ENCODE results near the gene TMEFF1. TPM values are rescaled to one million over a fixed set of nuclear protein-coding genes. Genes with fewer than 3 reads are reported as not detected.

Gene TMEFF1
- polyA plus RNA-seq, 1 donor (not counting 4 experiments of a cell fraction or from before 2014, with no cell fraction given) = not detected

- DNase-seq (ENCODE audit: low read depth, low spot score) (no peak), FAIRE-seq (no peak)
- H3K9ac ChIP-seq (ENCODE audit: control insufficient read depth, extremely low read depth, insufficient read depth, low read length) = peak overlapping the region; percentile 95
- H2AFZ ChIP-seq (ENCODE audit: control insufficient read depth, low read length) = peak overlapping the region; percentile 88
- no peaks in the 10 kb centered on the region for H3K36me3 ChIP-seq (ENCODE audit: control insufficient read depth in 2 of 2, extremely low read depth in 1 of 2, insufficient read depth in 2 of 2, low read length in 2 of 2)
- H3K9me3 ChIP-seq (ENCODE audit: control insufficient read depth, low read depth, low read length) = no peaks in the 10 kb centered on the region
- H3K9me1 ChIP-seq (ENCODE audit: control insufficient read depth, extremely low read depth, insufficient read depth, low read length) = no peaks in the 10 kb centered on the region
- H3K4me3 ChIP-seq (ENCODE audit: control insufficient read depth in 2 of 3, extremely low read depth in 1 of 3, insufficient read depth in 2 of 3, low read depth in 1 of 3, low read length in 3 of 3) = peak overlapping the region; percentile 51 to 93 (median 92)
- H3K4me2 ChIP-seq (ENCODE audit: control insufficient read depth, extremely low read depth, insufficient read depth, low read depth, low read length) = peak overlapping the region; percentile 94
- TF ChIP-seq EZH2 (IDR thresholded peaks at IDR 0.05; ENCODE audit: low read length) (no peak), CTCF (optimal IDR thresholded peaks at IDR 0.05 in 1 of 3, IDR thresholded peaks at IDR 0.05 in 1 of 3, conservative IDR thresholded peaks at IDR 0.05 in 1 of 3; ENCODE audit: extremely low read depth in 1 of 3, insufficient read depth in 2 of 3, low read length in 3 of 3) (no peak)
- H3K27me3 ChIP-seq (ENCODE audit: control insufficient read depth, extremely low read depth, insufficient read depth, low read length) = no peaks in the 10 kb centered on the region
- peaks cover 36% of the 10 kb centered on the region for H3K4me1 ChIP-seq (ENCODE audit: control insufficient read depth, extremely low read depth, insufficient read depth, low read length)
- peaks cover 29% of the 10 kb centered on the region for H3K79me2 ChIP-seq (ENCODE audit: control insufficient read depth, insufficient read depth, low read length)
- H3K27ac ChIP-seq (ENCODE audit: control insufficient read depth, insufficient read depth, low read length) = peak overlapping the region; percentile 99
- dilution Hi-C loops (cut with MboI; ENCODE audit: extremely low pct_ligation_motif_present, low sequenced_read_pairs) = no loop called here
- H4K20me1 ChIP-seq (ENCODE audit: control insufficient read depth, extremely low read depth, insufficient read depth, low read length) = no peaks in the 10 kb centered on the region
Measured at GRCh38 chr9:100426189-100426529, 46.8 kb upstream of the TMEFF1 start.

DNA sequence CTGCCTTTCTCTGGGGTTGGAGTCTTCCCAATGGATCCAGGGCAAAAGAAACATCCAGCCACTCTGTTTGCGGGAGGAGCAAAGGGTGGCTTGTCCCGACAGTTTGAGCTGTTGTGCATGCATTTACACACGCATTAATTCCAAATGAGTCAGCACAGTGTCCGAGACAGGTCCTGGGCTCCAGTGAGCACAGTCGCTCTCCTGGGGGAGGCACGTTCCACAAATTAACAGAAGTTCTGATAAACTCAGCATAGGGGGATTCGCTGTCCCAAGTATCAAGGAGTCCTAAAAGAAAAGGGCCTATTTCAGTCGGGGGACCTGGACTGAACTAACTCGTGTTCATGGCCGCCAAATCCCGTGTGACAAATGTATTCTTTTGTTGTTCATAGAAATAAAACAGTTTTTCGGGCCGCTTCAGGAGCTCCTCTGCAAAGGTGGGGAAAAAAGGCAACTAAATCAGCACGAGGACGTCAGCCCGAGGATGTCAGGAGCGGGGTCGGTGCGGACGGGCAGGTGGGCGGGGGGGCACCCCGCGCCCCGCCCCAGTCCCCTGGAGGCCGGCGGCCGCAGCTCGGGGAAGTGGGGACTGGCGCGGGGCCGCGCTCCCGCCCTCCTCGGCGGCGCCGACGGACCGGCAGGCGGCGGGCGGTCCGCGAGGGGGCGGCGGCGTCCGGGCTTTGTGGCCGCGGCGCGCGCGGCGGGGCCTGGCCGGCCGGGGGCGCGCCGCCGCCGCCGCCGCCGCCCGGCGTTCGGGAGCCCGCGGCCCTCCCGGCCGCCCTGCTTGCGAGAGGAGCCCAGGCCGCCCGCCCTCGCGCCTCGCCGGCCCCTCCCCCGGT, 46.2 kb upstream of the TMEFF1 start, which contains the start of gene MSANTD3:
Gene MSANTD3, plus strand, starts transcription at position 614 of the 836 bp plus-strand sequence. CDS start 14,796 bp downstream, outside the sequence.
- Histone ChIP-seq H3K9me3 (ENCODE audit: control insufficient read depth, low read depth, low read length) (no peaks in the 10 kb centered on the region), H3K4me3 (ENCODE audit: control insufficient read depth in 2 of 3, extremely low read depth in 1 of 3, insufficient read depth in 2 of 3, low read depth in 1 of 3, low read length in 3 of 3) (peak within 1 kb of the TSS; percentile 74 to 93 (median 92)), H3K27me3 (ENCODE audit: control insufficient read depth, extremely low read depth, insufficient read depth, low read length) (no peaks in the 10 kb centered on the region), H3K27ac (ENCODE audit: control insufficient read depth, insufficient read depth, low read length) (peak within 1 kb of the TSS; percentile 99), H2AFZ (ENCODE audit: control insufficient read depth, low read length) (peak within 1 kb of the TSS; percentile 88), H3K9ac (ENCODE audit: control insufficient read depth, extremely low read depth, insufficient read depth, low read length) (peak within 1 kb of the TSS; percentile 95), H3K79me2 (ENCODE audit: control insufficient read depth, insufficient read depth, low read length) (peaks cover 35% of the 10 kb centered on the region), H3K9me1 (ENCODE audit: control insufficient read depth, extremely low read depth, insufficient read depth, low read length) (no peaks in the 10 kb centered on the region), H3K4me2 (ENCODE audit: control insufficient read depth, extremely low read depth, insufficient read depth, low read depth, low read length) (peak within 1 kb of the TSS; percentile 94), H3K4me1 (ENCODE audit: control insufficient read depth, extremely low read depth, insufficient read depth, low read length) (peaks cover 39% of the 10 kb centered on the region), H3K36me3 (ENCODE audit: control insufficient read depth in 2 of 2, extremely low read depth in 1 of 2, insufficient read depth in 2 of 2, low read length in 2 of 2) (no peaks in the 10 kb centered on the region), H4K20me1 (ENCODE audit: control insufficient read depth, extremely low read depth, insufficient read depth, low read length) (no peaks in the 10 kb centered on the region)
- dilution Hi-C loops (cut with MboI; ENCODE audit: extremely low pct_ligation_motif_present, low sequenced_read_pairs) = no loop called here
- FAIRE-seq (peak; percentile 64), DNase-seq (ENCODE audit: low read depth, low spot score) (no peak)
- TF ChIP-seq CTCF (optimal IDR thresholded peaks at IDR 0.05 in 1 of 3, IDR thresholded peaks at IDR 0.05 in 1 of 3, conservative IDR thresholded peaks at IDR 0.05 in 1 of 3; ENCODE audit: extremely low read depth in 1 of 3, insufficient read depth in 2 of 3, low read length in 3 of 3) = peak in 1 of 3 experiments; percentile 8
- TF ChIP-seq EZH2 (IDR thresholded peaks at IDR 0.05; ENCODE audit: low read length) = no peak
